Activated CD4-positive, alpha-beta T cell treated with anti-CD3 and anti-CD28 coated beads, Interleukin-2, amount 10 ng/mL, durations not matched to agents 24 days and 14 days (primary cell): ENCODE results near the gene PARD3B. TPM values are rescaled to one million over a fixed set of nuclear protein-coding genes. Genes with fewer than 3 reads are reported as not detected.

Experiments used
- DNase-seq: peaks from one replicate; pipeline ENCODE4 v3.0.0; 2022
- H3K27ac Mint-ChIP-seq: one replicate; pipeline ENCODE4 v1.8.0; 2022; ENCODE audit warnings: mild to moderate bottlenecking, mixed read lengths
- H3K27me3 Mint-ChIP-seq: one replicate; pipeline ENCODE4 v1.8.0; 2022; ENCODE audit warnings: mixed read lengths
- H3K36me3 Mint-ChIP-seq: one replicate; pipeline ENCODE4 v1.8.0; 2022; ENCODE audit warnings: low read depth, mild to moderate bottlenecking, mixed read lengths
- H3K4me1 Mint-ChIP-seq: one replicate; pipeline ENCODE4 v1.8.0; 2021; ENCODE audit warnings: mixed read lengths
- H3K4me3 Mint-ChIP-seq: one replicate; pipeline ENCODE4 v1.8.0; 2022; ENCODE audit warnings: mild to moderate bottlenecking, moderate library complexity, mixed read lengths
- H3K9me3 Mint-ChIP-seq: one replicate; pipeline ENCODE4 v1.8.0; 2021; ENCODE audit warnings: mixed read lengths
- intact Hi-C: fragments of 100-400 bp; cut with micrococcal nuclease; formaldehyde crosslinking; loops from one replicate; pipeline ENCODE4 v1.15.1; 2023
- total RNA-seq: library from RNA; stranded (reverse); gene quantifications from 2 replicates; pipeline ENCODE4 v1.2.3, GENCODE V29; 2022

PARD3B gene
- total RNA-seq, 1 donor from 2014 or later: 0.12 TPM

DNA sequence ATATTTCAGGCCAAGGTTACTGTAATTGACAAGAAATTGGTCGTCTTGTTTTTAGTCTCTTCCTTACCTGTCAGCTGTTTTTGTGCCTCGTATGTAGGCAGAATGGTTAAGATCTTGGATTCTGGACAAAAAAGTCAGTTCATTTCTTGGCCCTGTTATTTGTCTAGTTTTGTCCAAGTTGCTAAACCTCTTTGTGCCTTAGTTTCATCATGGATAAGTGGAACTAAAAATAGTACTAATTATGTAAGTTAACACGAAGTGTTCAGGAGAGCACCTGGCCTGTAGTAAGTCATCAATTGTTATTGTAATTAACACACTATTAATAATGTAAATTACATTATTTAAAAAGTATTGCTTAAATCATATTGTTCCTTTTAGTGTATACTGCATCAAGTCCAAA, 148.0 kb downstream of the PARD3B start:
- H3K27ac Mint-ChIP-seq: no peak overlapping the region
- H3K27me3 Mint-ChIP-seq: peaks cover 7% of the 10 kb centered on the region
- no peaks in the 10 kb centered on the region for H3K36me3 Mint-ChIP-seq
- peaks cover 3% of the 10 kb centered on the region for H3K4me1 Mint-ChIP-seq
- intact Hi-C loops: loop anchor here (5.0 kb wide), 1 partner anchor 621 kb away; no protein-coding TSS in a partner anchor
- no peaks in the 10 kb centered on the region for H3K9me3 Mint-ChIP-seq
- no peak overlapping the region for H3K4me3 Mint-ChIP-seq
- DNase-seq: no peak

DNA sequence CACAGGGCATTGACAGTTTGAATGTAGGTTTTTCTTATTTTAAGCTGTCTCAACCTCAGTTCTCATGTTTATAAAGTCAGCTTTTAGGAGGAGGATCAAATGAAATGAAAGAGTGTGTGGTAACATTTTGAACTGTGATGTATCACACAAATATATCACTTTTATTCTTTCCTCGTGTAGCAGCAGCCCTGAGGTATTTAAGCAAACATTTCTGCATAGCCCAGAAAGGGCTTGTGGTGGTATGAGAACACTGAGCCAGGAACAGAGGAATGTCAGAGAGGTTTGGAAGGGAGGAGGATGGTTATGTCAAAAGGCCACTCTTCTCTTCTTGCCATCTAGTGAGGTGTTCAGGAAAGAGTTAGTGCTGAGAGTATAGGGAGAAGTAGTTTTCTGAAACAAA, 150.2 kb downstream of the PARD3B start:
- Mint-ChIP-seq H3K36me3 (no peaks in the 10 kb centered on the region), H3K9me3 (no peaks in the 10 kb centered on the region), H3K27me3 (peaks cover 15% of the 10 kb centered on the region), H3K27ac (no peak overlapping the region), H3K4me3 (no peak overlapping the region), H3K4me1 (peaks cover 3% of the 10 kb centered on the region)
- no peak for DNase-seq
- intact Hi-C loops: no loop called here

DNA sequence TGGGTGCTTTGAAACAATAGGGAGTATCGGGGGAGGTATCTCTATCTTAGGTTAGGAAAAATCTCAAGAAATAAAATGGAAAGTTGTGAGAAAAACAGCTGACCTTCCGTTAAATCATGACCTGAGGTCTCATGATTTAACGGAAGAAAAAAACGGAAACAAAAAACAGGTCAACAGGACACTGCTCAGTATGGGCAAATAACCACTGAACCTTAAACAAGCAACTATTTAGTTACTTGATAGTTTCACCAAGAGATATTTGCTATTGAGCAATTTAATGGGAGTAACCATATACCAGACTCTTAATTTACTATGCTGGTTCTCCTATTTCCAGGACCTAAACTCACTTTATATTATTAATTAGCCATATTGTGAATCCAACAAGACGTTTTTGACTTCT, 150.8 kb downstream of the PARD3B start:
- Mint-ChIP-seq H3K9me3 (no peaks in the 10 kb centered on the region), H3K4me3 (no peak overlapping the region), H3K36me3 (no peaks in the 10 kb centered on the region), H3K4me1 (peaks cover 3% of the 10 kb centered on the region), H3K27me3 (peaks cover 17% of the 10 kb centered on the region), H3K27ac (no peak overlapping the region)
- intact Hi-C loops: no loop called here
- DNase-seq: no peak

DNA sequence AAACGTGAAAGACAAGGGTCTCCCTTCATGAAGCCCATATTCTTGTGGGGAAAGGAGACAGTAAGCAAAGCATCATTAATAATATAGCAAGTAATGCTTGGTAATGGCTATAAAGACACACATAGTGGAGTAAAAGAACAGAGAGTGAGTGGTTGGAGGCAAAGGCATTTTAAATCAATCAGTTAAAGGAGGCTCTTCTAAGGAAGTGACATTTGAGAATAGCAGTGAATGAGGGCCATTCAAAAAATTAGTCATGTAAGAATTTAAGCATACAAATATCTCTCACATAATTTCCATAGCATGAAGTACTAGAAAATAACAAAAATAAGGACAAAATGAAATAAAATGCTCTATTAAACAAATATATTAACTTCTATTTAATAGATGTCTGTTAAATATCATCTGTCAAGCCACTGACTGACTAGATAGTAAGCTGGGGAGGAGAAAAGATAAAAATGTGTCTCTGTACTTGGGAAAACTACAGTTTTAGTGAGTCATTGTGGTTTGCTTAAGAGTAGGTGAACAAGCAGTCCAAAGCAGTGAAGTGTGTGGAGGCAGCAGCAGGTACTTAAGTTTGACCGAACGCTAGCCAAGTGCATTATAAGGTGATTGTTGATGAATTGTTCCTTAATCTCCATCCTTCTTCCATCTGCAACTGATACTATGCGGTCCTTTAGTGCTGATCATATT, 160.1 kb downstream of the PARD3B start:
- Mint-ChIP-seq H3K27ac (no peak overlapping the region), H3K36me3 (no peaks in the 10 kb centered on the region), H3K27me3 (peaks cover 17% of the 10 kb centered on the region), H3K9me3 (no peaks in the 10 kb centered on the region), H3K4me3 (no peak overlapping the region), H3K4me1 (no peaks in the 10 kb centered on the region)
- DNase-seq: no peak
- intact Hi-C loops: loop anchor here (10.0 kb wide), 1 partner anchor 979 kb away; the partner anchor contains the start of gene NRP2

DNA sequence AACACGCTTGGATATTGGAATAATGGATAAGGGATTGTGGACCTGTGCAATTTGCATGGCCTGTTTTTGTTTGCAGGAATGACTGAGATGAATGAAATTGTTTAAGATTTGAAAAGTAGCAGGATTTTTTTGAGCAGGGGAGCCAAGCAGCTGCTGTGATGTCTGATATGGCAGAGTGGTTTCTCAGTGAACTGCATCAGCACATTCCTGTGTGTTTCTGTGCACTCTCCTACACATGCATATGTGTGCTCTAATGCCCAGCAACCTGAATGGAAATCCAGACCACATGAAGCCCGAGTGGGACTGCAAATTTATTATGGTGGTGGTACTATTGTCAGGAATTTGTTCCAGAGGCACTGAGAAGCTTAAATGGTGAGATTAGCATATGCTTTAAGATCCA, 161.7 kb downstream of the PARD3B start:
- DNase-seq: no peak
- H3K27ac Mint-ChIP-seq: no peak overlapping the region
- intact Hi-C loops: loop anchor here (10.0 kb wide), 1 partner anchor 978 kb away; the partner anchor contains the start of gene NRP2
- H3K9me3 Mint-ChIP-seq: no peaks in the 10 kb centered on the region
- H3K27me3 Mint-ChIP-seq: peaks cover 16% of the 10 kb centered on the region
- no peaks in the 10 kb centered on the region for H3K4me1 Mint-ChIP-seq
- H3K4me3 Mint-ChIP-seq: no peak overlapping the region
- no peaks in the 10 kb centered on the region for H3K36me3 Mint-ChIP-seq

DNA sequence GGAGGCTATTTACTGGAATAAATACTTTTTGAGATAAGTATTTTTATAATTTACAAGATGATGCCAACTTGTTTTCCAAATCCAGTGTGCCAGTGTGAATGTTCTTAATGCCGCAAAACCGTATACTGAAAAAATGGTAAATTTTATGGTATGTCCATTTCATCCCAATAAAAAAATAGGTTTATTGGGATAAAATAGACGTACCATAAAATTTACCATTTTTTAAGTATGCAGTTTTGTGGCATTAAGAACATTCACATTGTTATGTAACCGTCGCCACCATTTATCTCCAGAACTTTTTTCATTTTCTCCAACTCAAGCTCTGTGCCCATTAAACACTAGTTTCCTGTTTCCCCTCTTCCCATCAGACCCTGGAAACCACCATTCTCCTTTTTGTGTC, 167.9 kb downstream of the PARD3B start:
- Mint-ChIP-seq H3K36me3 (no peaks in the 10 kb centered on the region), H3K27me3 (peaks cover 7% of the 10 kb centered on the region), H3K9me3 (no peaks in the 10 kb centered on the region), H3K4me1 (no peaks in the 10 kb centered on the region), H3K4me3 (no peak overlapping the region), H3K27ac (no peak overlapping the region)
- intact Hi-C loops: no loop called here
- DNase-seq: no peak

DNA sequence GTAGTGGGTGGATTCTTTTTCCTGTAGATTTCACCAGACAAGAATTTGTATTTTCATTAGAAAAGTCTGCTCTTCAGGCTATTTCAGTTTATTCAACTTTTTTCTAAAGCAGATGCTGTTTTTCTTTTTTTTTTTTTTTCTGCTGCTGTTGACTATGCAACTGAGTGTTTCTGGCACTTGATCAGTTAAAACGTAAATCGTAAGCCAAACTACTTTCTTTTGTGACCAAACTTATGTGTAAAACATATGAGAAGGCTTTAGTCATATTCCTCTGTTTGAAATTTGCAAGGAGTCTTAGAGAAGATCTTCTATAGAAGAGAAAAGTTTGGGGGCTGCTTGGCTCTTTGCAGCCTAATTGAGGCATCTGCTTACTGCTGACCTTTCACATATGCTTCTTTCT, 170.1 kb downstream of the PARD3B start:
- Mint-ChIP-seq H3K4me3 (no peak overlapping the region), H3K4me1 (no peaks in the 10 kb centered on the region), H3K27me3 (peaks cover 4% of the 10 kb centered on the region), H3K9me3 (no peaks in the 10 kb centered on the region), H3K27ac (no peak overlapping the region), H3K36me3 (no peaks in the 10 kb centered on the region)
- intact Hi-C loops: no loop called here
- DNase-seq: no peak

DNA sequence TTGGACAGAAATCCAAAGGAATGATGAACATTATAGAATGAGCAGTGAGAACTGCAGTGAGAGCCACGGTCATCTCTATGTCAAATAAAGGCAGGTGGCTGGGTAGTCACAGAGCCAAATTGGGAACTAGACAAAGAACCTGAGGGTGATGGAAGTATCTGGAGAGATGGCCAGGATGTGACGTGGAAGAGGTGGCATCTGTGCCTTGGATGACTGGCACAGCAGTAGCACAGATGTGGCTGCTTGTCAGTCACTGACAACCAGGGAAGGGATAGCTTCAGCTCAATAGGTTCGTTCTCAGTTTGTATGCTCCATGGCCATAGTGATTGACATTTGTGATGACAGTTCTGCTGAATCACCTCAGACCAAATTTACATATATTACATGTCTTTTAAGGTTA, 172.3 kb downstream of the PARD3B start:
- no peak overlapping the region for H3K27ac Mint-ChIP-seq
- H3K4me1 Mint-ChIP-seq: no peaks in the 10 kb centered on the region
- no peak for DNase-seq
- no peaks in the 10 kb centered on the region for H3K36me3 Mint-ChIP-seq
- intact Hi-C loops: no loop called here
- H3K4me3 Mint-ChIP-seq: no peak overlapping the region
- H3K27me3 Mint-ChIP-seq: peaks cover 5% of the 10 kb centered on the region
- peaks cover 3% of the 10 kb centered on the region for H3K9me3 Mint-ChIP-seq

DNA sequence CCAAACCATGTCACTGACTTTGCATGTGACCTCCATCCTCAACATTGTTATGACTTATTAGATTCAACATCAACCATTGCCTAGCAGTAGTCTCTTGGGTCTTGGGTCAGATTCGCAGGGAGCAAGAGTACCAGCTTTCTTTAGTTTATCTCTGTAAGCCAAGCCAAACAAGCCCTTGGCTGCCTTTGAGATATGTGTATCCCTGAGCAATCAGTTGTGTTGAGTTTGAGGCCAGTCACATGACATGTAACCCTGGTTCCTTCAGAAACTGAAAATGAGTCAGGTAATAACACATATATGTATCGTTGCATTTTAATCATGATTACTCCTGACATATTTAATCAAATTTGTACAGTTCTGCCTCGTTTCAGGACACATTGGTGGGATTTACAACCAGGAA, 173.3 kb downstream of the PARD3B start:
- no peak for DNase-seq
- Mint-ChIP-seq H3K36me3 (no peaks in the 10 kb centered on the region), H3K9me3 (peaks cover 3% of the 10 kb centered on the region), H3K4me1 (no peaks in the 10 kb centered on the region), H3K27ac (no peak overlapping the region), H3K27me3 (peaks cover 11% of the 10 kb centered on the region), H3K4me3 (no peak overlapping the region)
- intact Hi-C loops: no loop called here

DNA sequence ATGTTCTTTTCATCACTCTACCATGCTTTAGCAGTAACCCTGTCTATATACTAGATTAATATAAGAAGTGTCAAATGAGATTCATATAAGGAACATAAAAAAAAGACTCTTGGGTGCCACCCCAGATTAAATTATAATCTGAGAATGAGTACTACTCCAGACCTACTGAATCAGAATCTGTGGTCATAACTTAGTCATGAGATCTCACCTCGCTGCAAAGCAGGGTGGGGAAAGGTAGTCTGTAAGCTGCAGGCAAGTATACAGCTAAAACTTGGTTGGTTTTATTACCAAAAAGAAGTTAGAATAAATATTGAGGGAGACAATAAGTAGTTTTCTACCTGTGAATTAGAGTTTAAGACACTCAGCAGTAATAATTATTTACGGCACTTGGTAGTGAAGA, 175.6 kb downstream of the PARD3B start:
- DNase-seq: no peak
- Mint-ChIP-seq H3K27ac (no peak overlapping the region), H3K9me3 (peaks cover 3% of the 10 kb centered on the region), H3K4me1 (no peaks in the 10 kb centered on the region), H3K4me3 (no peak overlapping the region), H3K36me3 (no peaks in the 10 kb centered on the region), H3K27me3 (peaks cover 11% of the 10 kb centered on the region)
- intact Hi-C loops: no loop called here

DNA sequence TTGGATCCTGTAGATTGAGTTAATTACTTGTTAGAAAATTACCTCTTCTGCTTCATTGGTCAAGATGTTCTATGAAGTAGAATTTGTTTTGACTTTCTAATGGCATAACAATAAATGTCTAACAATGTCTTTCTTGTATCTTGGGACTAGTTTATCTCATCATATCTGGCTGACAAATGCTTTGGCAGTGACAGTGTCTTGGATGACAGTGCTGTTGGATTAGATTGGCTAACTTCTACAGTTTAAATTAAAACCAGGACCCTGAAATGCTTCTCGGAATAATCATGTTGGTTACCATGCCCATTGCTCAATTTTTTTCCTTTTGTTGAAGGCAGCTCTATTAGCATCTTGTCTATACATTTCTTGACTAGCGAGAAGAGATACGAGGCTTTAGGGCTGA, 176.9 kb downstream of the PARD3B start:
- H3K27ac Mint-ChIP-seq: no peak overlapping the region
- intact Hi-C loops: no loop called here

DNA sequence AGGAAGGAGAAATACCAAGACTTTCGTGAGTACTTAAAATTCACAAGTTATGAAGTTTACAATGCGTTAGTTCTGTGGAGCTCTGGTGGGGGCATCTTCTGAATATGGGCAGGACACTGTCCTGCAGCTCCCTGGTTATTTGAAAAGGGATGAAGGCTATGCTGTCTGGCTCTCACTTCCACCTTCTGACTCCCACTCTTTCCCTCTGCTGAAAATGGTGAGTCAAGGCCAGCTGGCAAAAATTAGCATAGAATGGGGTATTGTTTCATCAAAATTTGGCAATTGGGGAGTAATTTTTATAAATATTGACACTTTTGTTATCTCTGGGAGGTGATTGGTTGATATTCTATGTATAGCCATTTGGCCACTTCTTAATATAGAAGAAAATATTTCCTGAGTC, 177.4 kb downstream of the PARD3B start:
- no peak for DNase-seq
- Mint-ChIP-seq H3K4me1 (no peaks in the 10 kb centered on the region), H3K27me3 (peaks cover 11% of the 10 kb centered on the region), H3K27ac (no peak overlapping the region), H3K4me3 (no peak overlapping the region), H3K9me3 (peaks cover 3% of the 10 kb centered on the region), H3K36me3 (no peaks in the 10 kb centered on the region)
- intact Hi-C loops: no loop called here

More for the DNA sequence above, 176.9 kb downstream of the PARD3B start:
- H3K27me3 Mint-ChIP-seq: peaks cover 11% of the 10 kb centered on the region
- no peak for DNase-seq
- peaks cover 3% of the 10 kb centered on the region for H3K9me3 Mint-ChIP-seq
- no peaks in the 10 kb centered on the region for H3K4me1 Mint-ChIP-seq
- H3K36me3 Mint-ChIP-seq: no peaks in the 10 kb centered on the region
- H3K4me3 Mint-ChIP-seq: no peak overlapping the region

DNA sequence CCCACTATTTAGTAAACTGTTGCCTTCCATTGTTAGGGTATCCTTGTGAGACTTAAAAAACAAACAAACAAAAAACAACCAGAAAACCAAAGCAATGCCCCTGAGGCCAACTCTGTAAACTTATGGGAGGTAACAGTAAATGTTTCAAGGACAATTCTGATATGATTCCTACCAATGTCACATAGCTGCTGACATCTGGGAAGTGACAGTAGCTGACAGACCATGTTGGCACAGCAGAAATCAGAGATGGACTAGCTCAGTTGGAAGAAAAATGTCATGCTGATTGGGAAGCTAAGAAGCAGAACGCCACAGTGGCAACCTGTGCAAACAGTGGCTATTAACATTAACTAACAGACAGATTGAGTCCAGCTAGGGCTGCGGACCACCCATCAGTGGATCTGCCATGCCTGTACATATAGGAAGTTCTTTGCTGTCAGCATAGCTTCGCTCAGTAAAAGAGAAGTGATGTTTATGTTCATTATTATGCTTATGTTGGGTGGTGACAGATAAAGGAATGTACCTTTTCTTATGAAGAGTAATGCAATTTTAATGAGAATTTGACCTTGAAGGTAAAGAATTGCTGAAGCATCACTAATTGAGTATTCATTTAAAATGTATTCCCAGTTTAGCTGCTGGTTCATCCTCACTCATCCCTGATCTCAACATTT, 180.6 kb downstream of the PARD3B start:
- no peak for DNase-seq
- H3K4me1 Mint-ChIP-seq: no peaks in the 10 kb centered on the region
- intact Hi-C loops: no loop called here
- H3K27me3 Mint-ChIP-seq: peaks cover 12% of the 10 kb centered on the region
- H3K27ac Mint-ChIP-seq: no peak overlapping the region
- H3K9me3 Mint-ChIP-seq: peaks cover 2% of the 10 kb centered on the region
- H3K36me3 Mint-ChIP-seq: no peaks in the 10 kb centered on the region
- no peak overlapping the region for H3K4me3 Mint-ChIP-seq

DNA sequence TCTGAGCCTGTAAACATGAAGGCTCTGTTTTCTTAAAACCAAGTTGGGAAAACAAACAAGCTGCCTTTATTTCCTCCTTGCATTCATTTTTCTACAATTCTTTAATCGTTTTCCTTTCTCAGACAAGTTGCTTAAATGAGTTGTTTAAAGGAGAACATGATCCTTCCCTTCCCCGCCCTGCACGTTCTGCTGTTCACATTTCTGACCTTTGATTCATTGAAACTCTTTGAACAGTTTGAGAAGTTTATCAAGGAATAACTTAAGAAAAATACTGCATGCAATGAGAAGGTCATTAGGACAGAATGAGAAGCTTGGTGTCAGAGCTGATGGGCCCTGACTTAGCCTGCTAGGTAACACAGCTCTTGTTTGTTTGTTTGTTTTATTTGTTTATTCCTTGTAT, 181.6 kb downstream of the PARD3B start:
- no peaks in the 10 kb centered on the region for H3K4me1 Mint-ChIP-seq
- no peak for DNase-seq
- no peaks in the 10 kb centered on the region for H3K36me3 Mint-ChIP-seq
- H3K9me3 Mint-ChIP-seq: no peaks in the 10 kb centered on the region
- H3K27me3 Mint-ChIP-seq: peaks cover 9% of the 10 kb centered on the region
- intact Hi-C loops: no loop called here
- no peak overlapping the region for H3K27ac Mint-ChIP-seq
- no peak overlapping the region for H3K4me3 Mint-ChIP-seq
